Activated B cell treated with CpG ODN at 0.5 μM for 24 hours (primary cell): ENCODE data around the gene NDUFC1. TPM values are rescaled to one million over a fixed set of nuclear protein-coding genes. Genes with fewer than 3 reads are reported as not detected.

Experiments used
- ATAC-seq: fragments of 200-7000 bp; cut with Tn5 transposase; one replicate; pipeline ENCODE4 v1.10.0; 2021; ENCODE audit warnings: low read depth, mild to moderate bottlenecking, moderate library complexity
- CTCF ChIA-PET: fragments of 350-600 bp; sonication (Branson Sonifier 250); formaldehyde crosslinking; loops from one replicate; lab custom pipeline; 2021; ENCODE audit warnings: antibody characterized with exemption; lab: Charles Lee
- POLR2A ChIA-PET: fragments of 350-600 bp; sonication (Branson Sonifier 250); formaldehyde crosslinking; loops from one replicate; lab custom pipeline; 2021; ENCODE audit warnings: antibody characterized with exemption; lab: Charles Lee
- DNase-seq: peaks from one replicate; pipeline ENCODE4 v3.0.0; 2022
- H3K27ac Mint-ChIP-seq: one replicate; pipeline ENCODE4 v1.8.0; 2020; ENCODE audit warnings: mixed read lengths
- H3K27me3 Mint-ChIP-seq: one replicate; pipeline ENCODE4 v1.8.0; 2021; ENCODE audit warnings: mixed read lengths
- H3K36me3 Mint-ChIP-seq: one replicate; pipeline ENCODE4 v1.8.0; 2021; ENCODE audit warnings: low read depth, mixed read lengths
- H3K4me1 Mint-ChIP-seq: one replicate; pipeline ENCODE4 v1.8.0; 2021; ENCODE audit warnings: mixed read lengths
- H3K4me3 Mint-ChIP-seq: one replicate; pipeline ENCODE4 v1.8.0; 2020; ENCODE audit warnings: mild to moderate bottlenecking, mixed read lengths
- H3K9me3 Mint-ChIP-seq: one replicate; pipeline ENCODE4 v1.8.0; 2020; ENCODE audit warnings: mixed read lengths
- intact Hi-C: fragments of 100-400 bp; cut with micrococcal nuclease; formaldehyde crosslinking; loops from one replicate; pipeline ENCODE4 v1.15.1; 2024
- total RNA-seq: library from RNA; stranded (reverse); gene quantifications from 2 replicates; pipeline ENCODE4 v1.2.3, GENCODE V29; 2022
- TF ChIP-seq, protein P1 (sequence below): fragments of 200-600 bp; IDR thresholded peaks from one replicate; pipeline ENCODE4 v1.8.0; 2022; ENCODE audit warnings: antibody characterized with exemption, mild to moderate bottlenecking

NDUFC1 gene
- total RNA-seq, result 34.3 and 35.9 TPM in 2 replicates

DNA sequence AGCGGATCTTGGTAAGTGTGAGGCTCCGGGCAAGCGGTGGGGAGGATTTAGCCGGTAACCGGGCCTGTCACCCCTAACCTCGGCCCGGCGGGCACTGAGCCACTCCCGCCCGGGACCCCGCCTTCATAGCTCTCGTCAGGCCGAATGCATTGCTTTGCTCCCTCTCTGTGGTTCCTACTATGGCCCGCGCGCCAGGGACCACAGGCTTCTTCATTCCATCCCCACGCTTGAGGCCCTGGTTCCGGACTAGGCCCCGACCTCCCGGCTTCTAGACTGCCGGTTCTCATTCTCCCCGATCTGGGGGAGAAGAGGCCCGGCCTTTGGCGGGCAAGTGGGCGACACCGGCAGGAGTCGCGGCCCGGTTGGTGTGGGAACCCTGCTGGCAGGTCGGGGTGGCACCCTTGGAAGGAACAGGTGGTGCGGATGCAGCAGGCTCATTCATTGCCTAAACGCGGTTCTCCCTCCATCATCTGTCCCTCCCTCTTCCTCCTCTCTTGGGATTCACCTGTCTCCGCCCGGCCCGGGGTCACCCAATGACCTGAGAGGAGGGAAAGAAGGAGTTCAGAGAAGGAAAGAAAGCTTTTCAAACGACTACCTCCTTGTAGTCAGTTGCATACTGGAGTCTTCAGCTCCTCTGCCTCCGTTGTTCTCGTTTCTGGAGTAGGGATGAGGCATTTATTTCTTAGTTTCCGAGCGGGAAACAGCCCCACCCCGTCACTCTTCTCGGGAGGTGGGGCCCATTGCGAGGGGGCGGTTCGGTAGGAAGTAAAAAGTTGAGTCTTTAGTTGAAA, at the start of gene NDUFC1:
NDUFC1 (minus strand) TSS at position 657 of the 791 bp plus-strand sequence. CDS start 6,679 bp downstream, outside the sequence.
- TF ChIP-seq, protein P1, sequence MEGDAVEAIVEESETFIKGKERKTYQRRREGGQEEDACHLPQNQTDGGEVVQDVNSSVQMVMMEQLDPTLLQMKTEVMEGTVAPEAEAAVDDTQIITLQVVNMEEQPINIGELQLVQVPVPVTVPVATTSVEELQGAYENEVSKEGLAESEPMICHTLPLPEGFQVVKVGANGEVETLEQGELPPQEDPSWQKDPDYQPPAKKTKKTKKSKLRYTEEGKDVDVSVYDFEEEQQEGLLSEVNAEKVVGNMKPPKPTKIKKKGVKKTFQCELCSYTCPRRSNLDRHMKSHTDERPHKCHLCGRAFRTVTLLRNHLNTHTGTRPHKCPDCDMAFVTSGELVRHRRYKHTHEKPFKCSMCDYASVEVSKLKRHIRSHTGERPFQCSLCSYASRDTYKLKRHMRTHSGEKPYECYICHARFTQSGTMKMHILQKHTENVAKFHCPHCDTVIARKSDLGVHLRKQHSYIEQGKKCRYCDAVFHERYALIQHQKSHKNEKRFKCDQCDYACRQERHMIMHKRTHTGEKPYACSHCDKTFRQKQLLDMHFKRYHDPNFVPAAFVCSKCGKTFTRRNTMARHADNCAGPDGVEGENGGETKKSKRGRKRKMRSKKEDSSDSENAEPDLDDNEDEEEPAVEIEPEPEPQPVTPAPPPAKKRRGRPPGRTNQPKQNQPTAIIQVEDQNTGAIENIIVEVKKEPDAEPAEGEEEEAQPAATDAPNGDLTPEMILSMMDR, result no peak
- H3K36me3 Mint-ChIP-seq, result peaks cover 42% of the 10 kb centered on the region
- DNase-seq, result peak; percentile 67
- peaks cover 3% of the 10 kb centered on the region for H3K9me3 Mint-ChIP-seq
- CTCF ChIA-PET, result interaction anchor here (1.0 to 1.9 kb wide), 5 partner anchors 31 to 272 kb away, joined by 3 to 8 read pairs (median 5); no protein-coding TSS in a partner anchor
- ATAC-seq, result peak; percentile 43
- intact Hi-C loops, result loop anchor here (1.0 to 5.0 kb wide), 8 partner anchors 11 to 853 kb away; partner anchors contain the start of genes ELF2, MAML3, NOCT and SETD7
- POLR2A ChIA-PET, result interaction anchor here (0.6 to 3.8 kb wide), 14 partner anchors 10 to 287 kb away, joined by 3 to 74 read pairs (median 6); partner anchors contain the start of genes ELF2, NOCT and SETD7
- peak within 1 kb of the TSS; percentile 98 for H3K27ac Mint-ChIP-seq
- H3K4me3 Mint-ChIP-seq, result peak within 1 kb of the TSS; percentile 99
- no peaks in the 10 kb centered on the region for H3K27me3 Mint-ChIP-seq
- H3K4me1 Mint-ChIP-seq, result peaks cover 55% of the 10 kb centered on the region

DNA sequence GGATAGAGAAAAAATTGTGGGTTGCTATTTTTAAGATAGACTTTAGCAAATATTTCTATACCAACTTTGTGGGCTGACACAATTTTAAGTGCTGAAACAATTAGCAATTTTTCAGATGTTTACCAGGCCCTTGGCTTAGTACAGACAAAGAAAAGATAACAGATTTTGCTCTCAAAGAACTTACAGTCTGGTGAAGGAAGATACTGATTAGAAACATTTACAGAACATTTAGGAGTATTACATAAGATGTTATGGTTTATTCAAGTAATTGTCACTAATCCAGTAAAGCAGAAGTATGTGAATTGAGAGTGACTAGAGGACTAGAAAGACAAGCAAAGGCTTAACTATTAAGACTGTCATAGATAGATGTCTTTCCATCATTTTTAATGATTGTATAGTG, 35.3 kb upstream of the NDUFC1 start:
- H3K9me3 Mint-ChIP-seq, result no peaks in the 10 kb centered on the region
- DNase-seq, result no peak
- H3K4me3 Mint-ChIP-seq, result no peak overlapping the region
- no peak overlapping the region for H3K27ac Mint-ChIP-seq
- peaks cover 16% of the 10 kb centered on the region for H3K4me1 Mint-ChIP-seq
- peaks cover 58% of the 10 kb centered on the region for H3K36me3 Mint-ChIP-seq
- CTCF ChIA-PET, result no interaction called here
- intact Hi-C loops, result loop anchor here (5.0 kb wide), 1 partner anchor 35 kb away; the partner anchor contains the start of genes NAA15 and NDUFC1
- POLR2A ChIA-PET, result no interaction called here
- no peak for ATAC-seq
- no peaks in the 10 kb centered on the region for H3K27me3 Mint-ChIP-seq
- TF ChIP-seq, protein P1, result no peak

DNA sequence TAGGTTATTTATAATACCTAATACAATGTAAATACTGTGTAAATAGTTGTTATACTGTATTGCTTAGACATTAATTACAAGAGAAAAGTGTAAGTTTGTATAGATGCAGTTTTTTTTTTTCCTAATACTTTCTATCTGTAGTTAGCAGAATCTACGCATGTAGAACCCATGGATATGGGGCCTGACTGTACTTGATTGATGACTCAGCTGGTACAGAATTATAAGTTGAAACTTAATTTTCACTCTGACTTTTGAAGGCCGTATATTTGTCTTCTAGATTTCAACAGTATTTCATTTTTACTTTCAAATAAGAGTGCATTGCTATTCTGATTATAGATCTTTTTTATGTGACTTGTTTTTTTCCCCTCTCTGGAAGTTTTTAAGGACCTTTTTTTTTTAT, 30.8 kb upstream of the NDUFC1 start:
- ChIA-PET CTCF (interaction anchor here (1.9 kb wide), 1 partner anchor 31 kb away, joined by 5 read pairs; the partner anchor contains the start of genes NAA15 and NDUFC1), POLR2A (no interaction called here)
- TF ChIP-seq, protein P1, result no peak
- no peak for DNase-seq
- Mint-ChIP-seq H3K4me1 (peaks cover 24% of the 10 kb centered on the region), H3K27me3 (no peaks in the 10 kb centered on the region), H3K9me3 (no peaks in the 10 kb centered on the region), H3K4me3 (no peak overlapping the region), H3K27ac (no peak overlapping the region), H3K36me3 (peaks cover 53% of the 10 kb centered on the region)
- intact Hi-C loops, result loop anchor here (2.0 kb wide), 1 partner anchor 18 kb away; no protein-coding TSS in a partner anchor
- no peak for ATAC-seq

DNA sequence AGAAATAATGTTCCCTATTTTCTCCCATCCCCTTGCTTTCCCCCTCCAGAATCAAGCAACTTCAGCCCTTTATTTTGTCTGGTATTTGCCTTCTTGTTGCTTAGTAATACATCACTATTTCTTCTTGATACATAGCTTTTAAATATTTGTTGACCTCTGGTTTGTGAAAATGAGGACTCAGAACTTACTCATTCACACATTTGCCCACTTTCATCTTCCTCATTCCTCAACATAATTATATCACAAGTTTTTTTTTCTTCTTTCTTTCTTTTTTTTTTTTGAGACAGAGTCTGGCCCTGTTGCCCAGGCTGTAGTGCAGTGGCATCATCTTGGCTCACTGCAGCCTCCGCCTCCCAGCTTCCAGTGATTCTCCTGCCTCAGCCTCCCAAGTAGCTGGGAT, 28.9 kb upstream of the NDUFC1 start:
- TF ChIP-seq, protein P1, result no peak
- POLR2A ChIA-PET, result interaction anchor here (0.6 to 1.3 kb wide), 2 partner anchors 30 to 199 kb away, joined by 3 to 4 read pairs; partner anchors contain the start of gene NAA15
- Mint-ChIP-seq H3K27ac (peak overlapping the region; percentile 35), H3K27me3 (no peaks in the 10 kb centered on the region), H3K9me3 (no peaks in the 10 kb centered on the region), H3K4me1 (peaks cover 30% of the 10 kb centered on the region), H3K4me3 (no peak overlapping the region), H3K36me3 (peaks cover 48% of the 10 kb centered on the region)
- no peak for ATAC-seq
- CTCF ChIA-PET, result interaction anchor here (1.6 kb wide), 1 partner anchor 231 kb away, joined by 3 read pairs; no protein-coding TSS in a partner anchor
- intact Hi-C loops, result no loop called here
- no peak for DNase-seq

DNA sequence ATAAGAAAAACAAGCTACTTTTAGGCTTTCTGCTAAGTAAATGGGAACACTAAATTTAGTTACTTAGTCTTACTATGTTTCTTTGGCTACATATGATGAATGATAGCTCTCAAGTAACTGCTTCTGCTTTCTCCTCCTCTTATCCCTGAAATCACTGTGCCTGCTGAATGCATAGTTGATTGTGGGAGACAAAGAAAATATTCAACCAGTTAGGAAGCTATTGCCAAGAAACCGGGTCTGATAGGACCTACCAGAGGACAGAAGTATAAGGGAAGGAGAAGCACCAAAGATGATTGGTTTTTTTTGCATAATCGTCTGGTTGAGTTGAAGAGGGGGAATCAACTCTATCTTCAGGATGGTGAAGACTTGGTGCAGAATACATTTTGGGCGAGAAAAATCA, 28.0 kb upstream of the NDUFC1 start:
- TF ChIP-seq, protein P1, result no peak

More for the DNA sequence above, 28.0 kb upstream of the NDUFC1 start:
- POLR2A ChIA-PET, result no interaction called here
- intact Hi-C loops, result no loop called here
- Mint-ChIP-seq H3K27me3 (no peaks in the 10 kb centered on the region), H3K9me3 (no peaks in the 10 kb centered on the region), H3K36me3 (peaks cover 43% of the 10 kb centered on the region), H3K4me1 (peaks cover 33% of the 10 kb centered on the region), H3K4me3 (no peak overlapping the region), H3K27ac (no peak overlapping the region)
- DNase-seq (no peak), ATAC-seq (no peak)
- CTCF ChIA-PET, result interaction anchor here (1.4 kb wide), 1 partner anchor 300 kb away, joined by 4 read pairs; no protein-coding TSS in a partner anchor
